Measurements from ENCODE around the gene POFUT2. TPM values are rescaled to one million over a fixed set of nuclear protein-coding genes. Genes with fewer than 3 reads are reported as not detected.

The POFUT2 gene
- polyA plus RNA-seq, 2 of the 4 experiments (the other 2 are of a cell fraction): 10.7 to 16.6 TPM

DNA sequence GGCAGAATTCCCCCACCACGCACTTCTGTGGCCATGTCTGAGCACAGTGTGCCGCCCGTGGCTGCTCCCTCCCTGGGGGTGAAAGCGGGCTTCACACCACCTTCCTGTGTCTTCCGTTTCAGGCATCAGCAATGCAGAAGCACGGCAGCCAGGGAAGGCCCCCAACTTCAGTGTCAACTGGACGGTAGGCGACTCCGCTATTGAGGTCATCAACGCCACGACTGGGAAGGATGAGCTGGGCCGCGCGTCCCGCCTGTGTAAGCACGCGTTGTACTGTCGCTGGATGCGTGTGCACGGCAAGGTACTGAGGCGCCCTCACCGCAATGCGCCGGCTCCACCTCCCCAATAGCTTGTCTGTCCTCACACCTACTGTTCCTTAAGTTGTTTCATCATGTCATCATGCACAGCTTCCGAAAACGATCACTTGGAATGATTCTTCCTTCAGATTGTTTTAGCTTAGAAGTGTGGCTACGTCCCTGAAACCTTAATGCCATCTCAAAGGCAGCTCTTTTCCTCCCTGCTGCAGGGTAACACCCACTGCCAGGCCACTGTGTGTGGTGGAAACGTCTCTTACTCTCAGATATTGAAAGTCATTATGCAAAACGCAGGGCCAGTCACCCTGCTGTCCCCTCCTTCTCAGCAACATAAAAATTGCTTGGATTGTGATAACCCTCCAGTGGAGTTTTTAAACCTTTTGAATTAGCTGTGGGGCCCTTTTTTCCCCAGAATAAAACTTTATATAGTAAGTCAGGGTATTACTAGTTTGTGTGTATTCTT lies 66.8 kb downstream of the POFUT2 start:
- ChIA-PET POLR2A (no interaction called here), CTCF (interaction anchor here (1.2 kb wide), 1 partner anchor 12 kb away, joined by 3 read pairs; no protein-coding TSS in a partner anchor)
- Histone ChIP-seq H3K4me1 (no peaks in the 10 kb centered on the region), H3K4me3 (no peak overlapping the region), H3K4me2 (no peak overlapping the region), H3K9me3 (peaks cover 6% of the 10 kb centered on the region; the same call in 1 of the 3 replicates), H3K27ac (no peak overlapping the region)
- ATAC-seq (no peak), FAIRE-seq (no peak), DNase-seq (ENCODE audit: low read depth in 1 of 2, low spot score in 1 of 2) (no peak)
- WGBS (ENCODE audit: missing lambda C conversion rate): 88% methylated on average over 29 of the region's 29 CpGs
- no peak for TF ChIP-seq GATA3 (IDR thresholded peaks at IDR 0.05; ENCODE audit: borderline replicate concordance)
- no peak for TF ChIP-seq HOXB13 (CRISPR knock-in tag; IDR thresholded peaks at IDR 0.05; ENCODE audit: low read depth)
- no peak for TF ChIP-seq ESRRA (IDR thresholded peaks at IDR 0.05; ENCODE audit: borderline replicate concordance, low read length)
- no peak for TF ChIP-seq EP300 (IDR thresholded peaks at IDR 0.05)
- TF ChIP-seq POLR2AphosphoS2 (conservative IDR thresholded peaks at IDR 0.05; ENCODE audit: low read length): no peak
- no peak for TF ChIP-seq PBX3 (IDR thresholded peaks at IDR 0.05)
- no peak for TF ChIP-seq CHD2 (IDR thresholded peaks at IDR 0.05; ENCODE audit: low read length, partially characterized antibody)
- no peak for TF ChIP-seq PHF8 (IDR thresholded peaks at IDR 0.05; ENCODE audit: borderline replicate concordance, low read depth)
- TF ChIP-seq HDAC2 (IDR thresholded peaks at IDR 0.05): no peak
- TF ChIP-seq HES2 (IDR thresholded peaks at IDR 0.05): no peak
- no peak for TF ChIP-seq ZC3H11A (IDR thresholded peaks at IDR 0.05)
- no peak for TF ChIP-seq FOSB (CRISPR knock-in tag; IDR thresholded peaks at IDR 0.05)
- no peak for TF ChIP-seq POLR2A (IDR thresholded peaks at IDR 0.05; ENCODE audit: low read length)
- TF ChIP-seq KDM5A (IDR thresholded peaks at IDR 0.05): no peak
- TF ChIP-seq NFE2L2 (conservative IDR thresholded peaks at IDR 0.05; ENCODE audit: low read length): no peak
- TF ChIP-seq SREBF2 (IDR thresholded peaks at IDR 0.05): no peak
- no peak for TF ChIP-seq RARB (CRISPR knock-in tag; IDR thresholded peaks at IDR 0.05)
- TF ChIP-seq RNF2 (IDR thresholded peaks at IDR 0.05; ENCODE audit: borderline replicate concordance, low read depth): no peak
- no peak for TF ChIP-seq MYC (IDR thresholded peaks at IDR 0.05; ENCODE audit: borderline replicate concordance, low read length)
- TF ChIP-seq CBX8 (IDR thresholded peaks at IDR 0.05): no peak

- DNase-seq (ENCODE audit: low read depth in 1 of 2, low spot score in 1 of 2): no peak
- Histone ChIP-seq H3K27ac (no peak overlapping the region), H3K4me2 (no peak overlapping the region), H3K4me3 (no peak overlapping the region), H3K4me1 (no peaks in the 10 kb centered on the region), H3K9me3 (peaks cover 6% of the 10 kb centered on the region; the same call in 1 of the 3 replicates)
- TF ChIP-seq ZC3H11A (IDR thresholded peaks at IDR 0.05) (no peak), CBX8 (IDR thresholded peaks at IDR 0.05) (no peak), FOXS1 (CRISPR knock-in tag; IDR thresholded peaks at IDR 0.05) (no peak), CHD2 (IDR thresholded peaks at IDR 0.05; ENCODE audit: low read length, partially characterized antibody) (no peak)
- TF ChIP-seq, protein P1, sequence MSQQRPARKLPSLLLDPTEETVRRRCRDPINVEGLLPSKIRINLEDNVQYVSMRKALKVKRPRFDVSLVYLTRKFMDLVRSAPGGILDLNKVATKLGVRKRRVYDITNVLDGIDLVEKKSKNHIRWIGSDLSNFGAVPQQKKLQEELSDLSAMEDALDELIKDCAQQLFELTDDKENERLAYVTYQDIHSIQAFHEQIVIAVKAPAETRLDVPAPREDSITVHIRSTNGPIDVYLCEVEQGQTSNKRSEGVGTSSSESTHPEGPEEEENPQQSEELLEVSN (IDR thresholded peaks at IDR 0.05; ENCODE audit: borderline replicate concordance, low read depth): no peak
- ATAC-seq: no peak
- POLR2A ChIA-PET: no interaction called here
- WGBS (ENCODE audit: missing lambda C conversion rate): 63% methylated on average over 4 of the region's 4 CpGs
- no peak for FAIRE-seq
- CTCF ChIA-PET: no interaction called here
Measured at GRCh38 chr21:45220071-45220481, 67.6 kb downstream of the POFUT2 start.

DNA sequence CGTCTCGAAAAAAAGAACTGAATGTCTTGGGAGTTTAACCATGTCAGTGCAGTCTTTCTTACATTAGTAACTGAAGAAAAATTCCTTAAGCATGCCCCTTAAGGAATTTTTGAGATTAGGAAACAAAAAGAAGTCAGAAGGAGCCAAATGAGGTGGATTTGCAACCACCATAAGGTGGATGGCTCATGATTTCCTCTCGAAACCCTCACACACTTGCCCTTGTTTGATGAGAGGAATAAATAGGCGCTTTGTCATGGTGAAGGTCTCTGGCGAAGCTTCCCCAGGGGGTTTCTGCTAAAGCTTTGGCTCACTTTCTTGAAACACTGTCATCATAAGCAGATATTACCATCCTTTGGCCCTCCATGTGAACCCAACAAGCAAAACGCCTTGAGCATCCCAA lies 68.2 kb downstream of the POFUT2 start:
- DNase-seq (ENCODE audit: low read depth in 1 of 2, low spot score in 1 of 2): no peak
- CTCF ChIA-PET: interaction anchor here (1.4 kb wide), 1 partner anchor 79 kb away, joined by 4 read pairs; no protein-coding TSS in a partner anchor
- H3K4me3 ChIP-seq: no peak overlapping the region
- POLR2A ChIA-PET: no interaction called here
- peaks cover 6% of the 10 kb centered on the region; the same call in 1 of the 3 replicates for H3K9me3 ChIP-seq
- H3K27ac ChIP-seq: no peak overlapping the region
- no peak overlapping the region for H3K4me2 ChIP-seq
- H3K4me1 ChIP-seq: no peaks in the 10 kb centered on the region
- no peak for FAIRE-seq
- TF ChIP-seq HDAC2 (IDR thresholded peaks at IDR 0.05) (no peak), FOSL2 (IDR thresholded peaks at IDR 0.05) (no peak), FOSL2 (CRISPR knock-in tag; IDR thresholded peaks at IDR 0.05) (no peak), POLR2AphosphoS2 (conservative IDR thresholded peaks at IDR 0.05; ENCODE audit: low read length) (no peak), RCOR1 (IDR thresholded peaks at IDR 0.05; ENCODE audit: low read depth, low read length) (no peak)
- WGBS (ENCODE audit: missing lambda C conversion rate): 87% methylated on average over 6 of the region's 6 CpGs
- no peak for ATAC-seq
